Forelimb muscle (tissue), 1 donor: ENCODE measurements around the gene NAGPA. TPM values are rescaled to one million over a fixed set of nuclear protein-coding genes. Genes with fewer than 3 reads are reported as not detected.

Experiments
- DNase-seq: peaks from one replicate; pipeline ENCODE4 v3.0.0-alpha.2; 2013; ENCODE audit warnings: low read depth
- polyA plus RNA-seq: library from polyadenylated mRNA; unstranded; fragments of 120-200 nt; gene quantifications from one replicate; pipeline ENCODE4 v1.2.1, GENCODE V29; 2013; ENCODE audit not compliant: insufficient read length

The NAGPA gene
- polyA plus RNA-seq, 1 donor, result 5.2 TPM

DNA sequence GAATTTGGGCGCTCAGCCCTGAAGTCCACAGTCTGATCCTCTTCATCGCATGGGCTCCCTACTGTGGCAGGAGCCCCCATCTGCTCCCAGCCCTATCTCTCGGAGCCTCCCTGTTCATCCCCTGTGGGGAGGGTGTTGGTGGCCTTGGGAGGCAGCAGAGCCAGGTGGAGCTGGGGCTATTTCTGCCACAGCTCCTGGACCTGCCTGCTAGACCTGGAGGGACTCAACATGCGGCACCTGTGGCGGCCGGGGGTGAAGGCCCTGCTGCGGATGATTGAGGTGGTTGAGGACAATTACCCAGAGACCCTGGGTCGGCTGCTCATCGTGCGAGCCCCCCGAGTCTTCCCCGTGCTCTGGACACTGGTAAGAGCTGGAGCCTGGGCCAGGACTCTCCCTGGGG lies 30.5 kb downstream of the NAGPA start:
- no peak for DNase-seq

DNA sequence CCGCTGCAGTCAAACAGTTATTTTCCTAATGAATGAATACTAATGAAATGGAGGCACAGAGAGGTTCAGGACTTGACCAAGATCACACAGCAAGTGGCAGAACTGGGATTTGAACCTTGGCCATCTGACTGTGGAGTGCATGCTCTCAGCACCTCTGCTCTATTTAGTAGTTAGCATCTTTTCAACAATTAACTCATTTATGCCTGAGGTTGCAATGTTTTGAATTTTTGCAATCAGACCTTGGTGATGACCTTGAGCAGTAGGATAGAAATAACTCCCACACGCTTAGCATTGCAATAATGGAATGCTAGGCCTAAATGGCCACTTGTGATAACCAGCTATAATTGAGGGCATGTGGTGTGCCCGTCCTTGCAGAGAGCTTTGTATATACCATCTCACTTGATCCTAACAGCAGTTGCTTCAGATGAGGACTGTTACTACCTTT lies 31.0 kb downstream of the NAGPA start:
- DNase-seq, result no peak

DNA sequence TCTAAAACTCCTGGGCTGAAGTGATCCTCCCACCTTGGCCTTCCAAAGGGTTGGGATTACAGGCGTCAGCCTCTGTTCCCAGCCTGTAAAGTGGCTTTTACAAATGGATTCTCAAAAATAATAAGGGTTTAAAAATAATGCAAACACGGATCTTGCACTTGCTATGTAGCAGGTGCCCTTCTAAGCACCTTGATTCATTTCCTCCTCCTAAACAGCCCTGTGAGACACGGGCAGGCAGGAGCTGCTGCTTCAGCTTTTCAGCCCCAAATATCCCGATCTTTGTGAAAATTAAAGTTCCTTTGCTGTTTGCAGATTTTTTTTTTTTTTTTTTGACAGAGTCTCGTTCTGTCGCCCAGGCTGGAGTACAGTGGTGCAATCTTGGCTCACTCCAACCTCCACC lies 31.7 kb downstream of the NAGPA start:
- DNase-seq, result no peak

DNA sequence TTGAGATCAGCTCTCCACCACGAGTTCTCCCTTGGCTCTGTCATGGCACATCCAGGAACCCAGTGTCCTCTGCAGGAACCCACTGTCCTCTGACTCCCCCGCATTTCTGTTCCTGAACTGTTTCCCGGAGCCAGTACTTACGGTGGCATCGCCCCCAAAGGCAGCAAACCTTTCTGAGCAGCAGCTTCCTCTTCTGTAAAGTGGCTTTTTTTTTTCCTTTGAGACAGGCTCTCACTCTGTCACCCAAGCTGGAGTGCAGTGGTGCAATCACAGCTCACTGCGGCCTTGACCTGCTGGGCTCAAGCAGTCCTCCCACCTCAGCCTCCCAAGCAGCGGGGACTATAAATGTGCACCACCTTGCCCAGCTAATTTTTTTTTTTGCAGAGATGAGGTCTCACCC lies 32.2 kb downstream of the NAGPA start:
- no peak for DNase-seq

DNA sequence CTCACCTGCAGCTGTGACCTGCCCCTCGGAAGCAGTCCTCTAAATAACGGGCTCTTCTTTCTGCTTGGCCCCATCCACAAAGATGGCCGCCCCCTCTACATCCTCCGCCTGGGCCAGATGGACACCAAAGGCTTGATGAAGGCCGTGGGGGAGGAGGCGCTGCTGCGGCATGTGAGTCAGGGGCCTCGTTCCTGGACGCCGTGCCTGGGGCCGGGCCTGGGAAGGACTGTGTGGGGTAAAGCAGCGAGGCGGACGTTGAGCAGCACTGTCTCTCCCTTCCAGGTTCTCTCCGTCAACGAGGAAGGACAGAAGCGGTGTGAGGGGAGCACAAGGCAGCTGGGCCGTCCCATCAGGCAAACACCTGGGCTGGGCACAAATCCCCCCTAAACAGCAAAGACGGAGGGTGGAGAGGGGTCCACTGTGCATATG lies 33.1 kb downstream of the NAGPA start:
- no peak for DNase-seq

DNA sequence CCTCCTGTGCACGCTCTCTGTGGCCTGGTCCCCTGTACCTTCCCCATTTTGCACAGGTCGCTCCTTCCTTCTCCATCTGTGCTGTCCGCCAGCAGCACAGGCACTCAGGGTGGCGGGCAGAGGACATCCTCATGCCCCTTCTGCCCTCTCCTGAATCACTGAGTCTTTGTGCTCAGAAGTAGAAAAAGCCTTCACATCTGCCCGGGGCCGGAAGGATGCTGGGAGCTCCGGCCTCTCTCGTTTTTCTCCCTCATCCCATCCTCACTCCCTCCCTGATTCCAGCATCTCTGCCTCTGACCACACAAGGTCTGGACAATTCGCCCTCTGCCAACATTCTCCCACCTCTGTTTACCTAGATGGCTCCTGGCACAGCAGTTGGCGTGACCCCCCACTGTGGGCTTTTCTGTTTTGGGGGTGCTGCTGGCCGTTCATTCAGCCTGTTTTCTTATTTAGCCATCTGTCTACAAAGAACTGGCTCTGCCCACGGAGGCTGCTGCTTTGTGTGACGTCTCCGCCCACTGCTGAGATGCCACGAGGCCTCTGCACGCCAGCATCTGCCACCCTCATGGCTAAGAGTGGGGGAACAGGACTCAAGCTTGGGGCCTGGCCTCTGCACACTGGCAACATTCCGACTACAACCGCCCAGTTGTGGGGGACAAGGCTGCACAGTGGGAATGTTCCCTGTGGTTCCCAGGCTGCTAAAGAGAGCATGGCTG lies 38.9 kb downstream of the NAGPA start:
- DNase-seq, result no peak

DNA sequence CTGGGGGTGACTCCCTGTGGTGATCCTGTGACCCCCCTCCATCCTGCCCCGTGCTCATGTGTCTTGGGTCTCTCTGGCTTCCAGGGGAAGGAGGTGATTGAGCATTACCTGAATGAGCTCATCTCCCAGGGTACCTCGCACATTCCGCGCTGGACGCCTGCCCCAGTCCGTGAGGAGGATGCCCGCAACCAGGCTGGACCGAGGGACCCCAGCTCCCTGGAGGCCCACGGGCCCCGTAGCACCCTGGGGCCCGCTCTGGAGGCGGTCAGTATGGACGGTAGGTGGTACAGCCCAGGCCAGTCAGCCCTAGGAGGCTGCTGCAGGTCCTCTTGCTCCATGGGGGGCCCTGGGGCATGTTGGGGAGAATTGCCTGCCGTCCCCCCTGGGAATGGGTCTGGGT lies 42.0 kb downstream of the NAGPA start:
- DNase-seq, result no peak

DNA sequence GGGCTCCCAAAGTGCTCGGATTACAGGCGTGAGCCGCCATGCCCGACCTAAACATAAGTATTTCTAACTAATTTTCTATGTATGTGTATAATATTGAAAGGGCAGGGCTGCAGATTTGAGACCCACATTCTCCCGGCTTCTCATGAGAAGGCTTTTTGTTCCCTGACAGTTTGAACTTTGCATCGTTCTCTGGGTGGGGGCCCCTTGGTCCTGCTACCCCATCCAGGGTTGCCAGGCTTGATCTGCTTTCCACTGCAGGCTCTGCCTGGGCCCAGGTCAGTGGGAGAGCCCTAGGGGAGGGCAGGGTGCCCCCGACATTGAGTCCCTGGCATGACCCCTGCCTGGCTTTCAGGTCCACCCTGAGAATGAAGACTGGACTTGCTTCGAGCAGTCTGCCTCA lies 43.3 kb downstream of the NAGPA start:
- DNase-seq, result no peak

DNA sequence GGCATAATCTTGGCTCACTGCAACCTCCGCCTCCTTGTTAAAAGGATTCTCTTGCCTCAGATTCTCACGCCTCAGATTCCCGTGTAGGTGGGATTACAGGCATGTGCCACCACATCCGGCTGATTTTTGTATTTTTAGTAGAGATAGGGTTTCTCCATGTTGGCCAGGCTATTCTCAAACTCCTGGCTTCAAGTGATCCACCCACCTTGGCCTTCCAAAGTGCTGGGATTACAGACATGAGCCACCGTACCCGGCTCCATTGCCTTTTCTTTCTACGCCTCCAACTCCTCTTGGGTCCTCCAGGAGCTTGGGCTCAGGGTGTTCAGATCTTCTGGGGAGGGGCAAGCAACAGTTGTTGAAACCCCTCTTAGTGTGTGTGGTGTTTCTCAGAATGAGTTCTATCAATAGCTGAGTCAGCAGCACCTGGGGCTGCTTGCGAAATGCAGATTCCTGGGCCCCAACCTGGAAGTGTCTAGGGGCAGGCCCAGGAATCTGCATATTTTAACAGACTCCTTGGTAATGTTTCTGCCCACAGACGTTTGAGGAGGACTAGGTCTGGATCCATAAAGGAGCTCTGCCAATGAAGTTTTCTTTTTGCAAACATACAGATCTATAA lies 44.2 kb downstream of the NAGPA start:
- no peak for DNase-seq

DNA sequence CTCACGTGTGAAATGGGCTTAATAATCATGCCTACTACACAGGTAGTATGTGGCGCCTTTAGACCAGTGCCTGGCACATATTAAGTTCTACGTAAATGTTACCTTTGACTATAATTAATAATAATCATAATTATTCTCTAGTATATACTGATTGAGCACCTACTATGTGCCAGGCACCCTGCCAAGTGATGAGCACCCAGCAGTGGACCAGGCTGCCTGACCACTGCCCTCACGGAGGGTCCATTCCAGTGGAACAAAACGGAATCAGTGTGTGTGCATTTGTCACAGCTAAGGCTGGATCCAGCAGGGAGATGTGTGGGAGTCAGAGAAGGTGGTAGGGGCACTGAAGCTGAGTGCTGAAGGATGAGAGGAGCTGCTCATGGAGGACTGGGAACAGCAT lies 45.1 kb downstream of the NAGPA start:
- no peak for DNase-seq

DNA sequence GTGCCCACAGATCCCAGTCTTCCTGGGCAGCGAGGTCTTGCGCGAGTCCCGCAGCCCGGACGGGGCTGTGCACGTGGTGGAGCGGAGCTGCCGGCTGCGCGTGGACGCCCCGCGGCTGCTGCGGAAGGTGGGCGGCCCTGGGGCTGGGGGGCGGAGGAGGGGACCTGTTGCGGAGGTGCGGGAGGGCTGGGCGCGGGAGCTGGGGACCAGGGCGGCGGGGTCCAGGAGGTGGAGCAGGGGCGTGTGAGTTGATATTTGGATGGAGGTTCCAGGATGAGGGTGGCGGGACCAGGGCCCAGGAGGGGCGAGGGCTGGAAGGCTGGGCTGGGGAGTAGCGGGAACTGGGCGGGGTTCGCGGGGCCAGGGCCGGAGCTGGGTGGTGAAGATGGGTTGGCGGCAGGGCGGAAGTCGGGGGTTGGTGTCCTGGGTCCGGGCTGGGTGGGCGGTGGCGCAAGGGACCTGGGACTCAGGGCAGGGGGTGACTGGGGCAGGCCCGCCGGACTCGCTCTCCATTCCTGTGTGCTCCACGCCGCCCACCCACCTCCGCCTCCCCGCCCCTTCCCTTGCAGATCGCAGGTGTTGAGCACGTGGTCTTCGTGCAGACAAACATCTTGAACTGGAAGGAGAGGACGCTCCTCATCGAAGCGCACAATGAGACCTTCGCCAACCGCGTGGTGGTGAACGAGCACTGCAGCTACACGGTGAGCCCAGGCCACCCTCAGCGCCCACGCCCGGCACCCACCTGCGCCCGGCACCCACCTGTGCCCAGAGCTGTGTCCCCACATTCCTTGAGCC lies 46.0 kb downstream of the NAGPA start:
- DNase-seq, result no peak

DNA sequence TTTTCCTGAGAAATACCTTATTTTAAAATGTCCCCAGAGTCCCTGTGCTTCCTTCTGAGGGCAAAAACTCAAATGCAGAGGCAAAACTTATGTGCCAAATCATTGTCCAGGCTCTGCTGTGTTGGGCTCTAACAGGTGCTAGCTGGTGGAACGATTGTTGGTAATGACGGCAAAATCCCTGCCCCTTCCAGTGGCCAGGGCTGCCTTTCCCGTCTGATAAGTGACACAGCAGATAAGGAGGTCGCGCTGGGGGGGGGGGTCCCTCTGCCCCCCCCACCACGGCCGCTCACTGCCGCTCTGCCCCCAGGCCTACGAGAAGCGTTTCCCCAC lies 46.5 kb downstream of the NAGPA start:
- no peak for DNase-seq

DNA sequence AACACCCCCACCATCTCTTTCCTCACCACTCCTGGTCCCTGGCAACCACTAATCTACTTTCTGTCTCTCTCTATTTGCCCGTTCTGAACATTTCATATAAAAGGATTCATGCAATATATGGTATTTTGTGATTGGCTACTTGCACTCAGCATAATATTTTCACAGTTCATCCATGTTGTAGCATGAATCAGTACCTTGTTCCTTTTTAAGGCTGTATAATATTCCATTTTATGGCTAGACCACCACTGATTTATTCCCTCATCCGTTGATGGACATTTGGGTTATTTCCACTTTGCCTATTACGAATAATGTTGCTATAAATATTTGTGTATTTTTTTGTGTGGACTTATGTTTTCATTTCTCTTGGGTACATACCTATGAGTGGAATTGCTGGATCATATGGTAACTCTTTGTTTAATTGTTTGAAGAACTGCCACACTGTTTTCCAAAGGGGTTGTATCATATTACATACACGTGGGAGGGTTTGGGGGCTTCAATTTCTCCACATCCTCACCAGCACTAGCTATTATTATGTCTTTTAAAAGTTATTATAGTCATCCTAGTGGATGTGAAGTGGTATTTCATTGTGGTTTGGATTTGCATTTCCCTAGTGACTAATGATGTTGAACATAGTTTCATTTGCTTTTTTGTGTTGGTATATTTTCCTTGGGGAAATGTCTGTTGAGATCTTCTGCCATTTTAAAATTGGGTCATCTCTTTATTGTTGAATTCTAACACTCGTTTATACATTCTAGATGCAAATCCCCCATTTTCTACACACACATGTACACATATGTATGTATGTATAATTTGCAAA lies 49.4 kb downstream of the NAGPA start:
- DNase-seq, result no peak

DNA sequence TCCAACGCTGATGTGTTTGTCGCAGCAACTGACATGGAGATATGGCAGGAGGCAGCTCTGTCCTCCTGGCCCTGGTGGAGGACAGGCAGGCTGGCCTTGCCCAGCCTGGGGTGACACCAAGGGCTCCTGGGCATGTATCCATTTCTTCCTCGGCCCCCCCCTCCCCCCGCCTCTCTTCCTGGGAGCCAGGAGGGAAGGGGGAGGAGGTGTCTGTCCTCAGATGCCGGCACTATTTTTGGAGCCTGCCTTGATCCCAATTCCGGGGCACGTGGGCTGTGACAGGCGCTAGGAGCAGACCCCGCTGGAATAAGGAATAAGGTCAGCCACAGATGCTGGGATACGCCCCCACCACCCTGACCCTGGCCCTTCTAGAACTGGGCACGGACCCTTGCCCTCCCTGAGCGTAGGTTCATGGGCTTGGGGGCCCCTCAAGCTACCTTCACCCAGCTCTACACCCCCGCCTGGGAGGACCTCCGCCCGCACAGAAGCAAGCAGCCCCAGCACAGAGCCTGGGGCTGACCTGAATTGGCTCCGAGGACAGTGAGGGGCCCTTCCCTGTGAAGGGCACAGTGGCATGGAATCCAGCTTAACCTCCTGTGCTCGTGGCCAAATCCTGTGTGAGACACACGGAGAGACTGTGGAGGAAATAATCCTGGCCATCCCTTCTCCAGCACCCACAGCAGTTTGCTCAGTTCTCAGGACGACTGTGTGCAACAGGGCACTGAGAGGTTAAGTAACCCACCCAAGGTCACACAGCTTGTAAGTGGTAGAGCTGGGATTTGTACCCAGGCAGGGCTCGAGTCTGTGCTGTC lies 51.5 kb downstream of the NAGPA start:
- no peak for DNase-seq

DNA sequence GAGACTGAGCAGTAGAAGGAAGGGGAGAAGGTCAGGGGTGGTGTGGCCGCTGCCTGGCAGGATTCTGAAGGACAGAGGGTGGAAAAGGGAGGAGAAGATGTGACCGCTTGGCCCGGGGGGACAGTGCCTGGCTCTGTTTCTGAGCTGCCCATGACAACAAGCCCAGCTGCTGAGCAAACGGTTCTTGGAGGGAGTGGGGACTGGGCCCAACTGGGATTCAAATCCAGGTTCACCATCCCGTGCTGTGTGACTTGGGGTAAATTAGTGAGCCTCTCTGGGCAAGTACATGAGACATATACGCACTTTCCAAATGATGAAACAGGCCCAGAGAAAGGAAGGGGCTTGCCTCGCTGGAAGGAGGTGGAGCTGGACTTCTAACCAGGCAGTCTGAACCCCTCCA lies 52.3 kb downstream of the NAGPA start:
- DNase-seq, result no peak

DNA sequence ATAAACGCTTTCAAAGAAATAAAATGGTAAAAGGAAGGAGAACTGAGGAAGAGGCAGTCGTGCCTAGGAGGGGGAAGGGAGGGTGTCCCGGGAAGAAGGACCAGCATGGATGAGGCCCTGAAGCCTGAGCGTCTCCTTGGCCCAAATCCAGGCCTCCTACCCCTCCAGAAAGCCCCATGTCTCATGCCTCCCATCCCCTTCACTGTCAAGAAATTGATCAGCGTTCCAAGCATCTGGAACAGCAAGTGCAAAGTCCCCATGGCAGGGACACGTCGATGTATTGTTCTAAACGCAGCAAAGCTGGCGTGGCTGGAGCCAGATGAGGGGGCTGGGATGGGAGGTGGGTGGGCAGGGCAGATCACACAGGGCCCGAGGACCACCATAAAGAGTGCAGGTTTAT lies 53.0 kb downstream of the NAGPA start:
- DNase-seq, result no peak

DNA sequence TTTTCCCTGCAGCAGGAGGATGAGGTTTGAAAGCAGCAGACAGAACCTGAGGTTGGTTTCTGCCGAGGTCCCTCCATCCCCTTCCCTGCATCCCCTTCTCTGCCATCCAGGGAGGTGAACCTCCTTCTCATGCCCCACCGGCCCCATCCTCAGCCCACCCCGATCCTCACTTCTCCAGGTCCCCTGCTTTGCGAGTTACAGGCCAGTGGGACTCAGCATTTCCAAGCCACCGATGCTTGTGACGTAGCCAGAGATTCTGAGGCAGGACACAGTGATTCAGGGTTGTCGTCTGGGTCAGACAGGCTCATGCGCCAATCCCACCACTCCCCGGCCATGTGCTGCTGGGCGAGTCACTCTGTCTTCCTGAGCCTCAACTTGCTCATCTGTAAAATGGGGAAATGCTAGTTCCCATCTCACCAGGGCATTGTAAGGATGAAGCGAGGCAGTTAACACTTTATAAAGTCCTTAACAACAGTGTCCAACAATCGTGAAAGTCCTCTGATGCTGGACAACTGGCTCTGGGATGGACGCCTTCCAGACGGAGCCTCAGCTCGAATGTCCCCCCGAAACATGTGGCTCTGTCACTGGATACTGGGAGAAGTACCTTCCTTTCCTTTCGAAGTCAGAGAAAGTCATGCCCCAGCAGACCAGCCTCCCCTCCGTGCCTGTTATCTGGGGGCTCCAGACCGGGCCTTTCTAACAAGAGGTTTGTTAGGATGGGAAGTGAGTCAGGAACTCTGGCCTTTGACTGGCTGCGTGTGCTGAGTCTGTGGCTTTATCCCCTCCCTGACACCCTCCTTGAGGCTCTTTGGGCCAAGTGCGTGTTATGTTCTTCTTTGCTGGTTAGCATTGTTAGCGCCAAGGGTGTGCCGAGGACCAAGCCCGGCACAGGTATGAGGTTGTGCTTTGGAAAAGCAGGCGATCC lies 53.7 kb downstream of the NAGPA start:
- no peak for DNase-seq

DNA sequence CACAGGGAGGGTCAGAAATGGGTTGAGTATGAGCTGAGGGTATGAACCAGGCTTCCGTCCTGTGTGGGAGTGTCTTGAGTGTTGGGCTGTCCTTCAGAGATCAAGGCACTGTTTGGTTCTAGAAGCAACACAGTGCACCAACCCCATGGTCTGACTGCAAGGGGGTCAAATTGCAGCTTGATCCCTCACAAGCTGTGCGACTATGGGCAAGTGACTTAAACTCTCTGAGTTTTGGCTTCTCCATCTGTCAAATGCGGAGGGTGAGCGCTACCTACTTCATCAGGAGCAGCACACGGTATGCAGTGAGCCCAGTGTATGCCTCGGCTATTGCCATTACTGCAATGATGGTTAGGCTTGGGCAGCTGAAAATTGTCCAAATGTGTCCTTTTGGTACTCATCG lies 54.6 kb downstream of the NAGPA start:
- DNase-seq, result no peak

DNA sequence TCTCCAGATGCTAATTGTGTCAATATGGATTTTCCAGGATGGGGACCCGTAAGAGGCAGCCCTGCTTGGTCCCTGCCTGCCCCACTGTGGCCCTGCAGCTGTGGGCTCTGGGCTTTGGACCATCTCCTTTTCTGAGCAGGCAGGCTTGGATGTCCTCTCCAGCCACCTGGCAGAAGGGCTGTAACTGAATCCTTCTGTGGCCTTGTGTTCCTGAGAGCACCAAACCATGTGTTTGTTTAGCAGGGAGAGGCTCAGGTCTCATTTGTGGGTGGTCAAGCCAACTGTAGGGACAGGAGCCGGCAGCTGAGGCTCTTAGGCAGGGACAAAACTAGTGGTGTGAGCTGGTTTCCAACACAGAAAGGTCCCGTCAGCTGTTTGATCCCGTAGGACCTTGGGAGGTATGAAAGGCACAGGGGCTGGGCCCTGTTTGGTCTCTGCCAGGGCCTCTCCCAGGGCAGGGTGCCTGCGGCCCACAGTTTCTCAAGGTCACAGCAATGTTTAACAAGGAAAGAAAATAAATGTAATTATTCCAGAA lies 57.1 kb downstream of the NAGPA start:
- DNase-seq, result no peak

DNA sequence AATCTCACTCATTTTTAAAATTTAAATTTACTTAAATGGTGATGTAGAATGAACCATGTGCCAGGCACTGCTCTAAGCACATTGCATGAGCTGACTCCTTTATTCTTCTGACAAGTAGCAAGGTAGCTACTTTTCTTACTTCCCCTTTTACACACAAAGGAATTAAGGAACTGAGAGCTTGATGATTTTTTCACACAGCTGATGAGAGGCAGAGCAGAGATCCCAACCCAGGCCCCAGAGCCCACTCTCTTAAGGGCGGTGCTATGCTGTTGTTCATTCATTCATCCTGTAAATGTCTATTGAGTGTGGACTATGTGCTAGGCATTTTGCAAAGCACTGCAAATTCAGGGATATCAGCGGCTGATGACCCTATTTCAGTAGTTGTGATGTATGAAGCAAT lies 57.7 kb downstream of the NAGPA start:
- no peak for DNase-seq
